GM12873 (cell line): ENCODE results near the gene RNASE3.
"Not testable (repeated sequence)": the region's sequence is repeated elsewhere in the genome, so short reads cannot be mapped to it uniquely, and the experiment has no call there.

Experiments
- CTCF ChIP-seq: IDR thresholded peaks from 2 replicates; pipeline ENCODE4 v1.5.1; 2012; ENCODE audit warnings: low read depth, mild to moderate bottlenecking, moderate library complexity, low read length, control low read depth; ENCODE audit not compliant: insufficient read depth; ENCODE audit errors: missing control alignments

RNASE3 gene

GRCh38 chr14:20891126-20891825 lies at the start of gene RNASE3:
Gene RNASE3, plus strand, starts transcription at chr14:20891385. Its CDS starts 302 bp downstream, at chr14:20891687.
- not testable (repeated sequence) for TF ChIP-seq CTCF

GRCh38 chr14:20846560-20846959 lies 44.6 kb upstream of the RNASE3 start:
- no peak for TF ChIP-seq CTCF

- TF ChIP-seq CTCF, result no peak
These were observed 42.8 kb upstream of the RNASE3 start for GRCh38 chr14:20848316-20848954.

GRCh38 chr14:20848955-20849570 lies 42.1 kb upstream of the RNASE3 start:
- no peak for TF ChIP-seq CTCF

GRCh38 chr14:20853042-20853441 lies 38.1 kb upstream of the RNASE3 start:
- TF ChIP-seq CTCF, result no peak

- TF ChIP-seq CTCF, result peak; percentile 84
These were observed 35.4 kb upstream of the RNASE3 start for GRCh38 chr14:20855652-20856291.

GRCh38 chr14:20857207-20857606 lies 34.0 kb upstream of the RNASE3 start:
- no peak for TF ChIP-seq CTCF
